SKM-1 treated with dmso at 0.1 percent for 144 hours (cell line): Measurements from ENCODE around the gene CYP2R1.
"Not testable (repeated sequence)": the region's sequence is repeated elsewhere in the genome, so short reads cannot be mapped to it uniquely, and the experiment has no call there.

Source experiments
- DNase-seq: peaks from one replicate; lab custom pipeline; 2025; ENCODE audit not compliant: unreplicated experiment; lab: John Stamatoyannopoulos, UW

Gene CYP2R1

DNA sequence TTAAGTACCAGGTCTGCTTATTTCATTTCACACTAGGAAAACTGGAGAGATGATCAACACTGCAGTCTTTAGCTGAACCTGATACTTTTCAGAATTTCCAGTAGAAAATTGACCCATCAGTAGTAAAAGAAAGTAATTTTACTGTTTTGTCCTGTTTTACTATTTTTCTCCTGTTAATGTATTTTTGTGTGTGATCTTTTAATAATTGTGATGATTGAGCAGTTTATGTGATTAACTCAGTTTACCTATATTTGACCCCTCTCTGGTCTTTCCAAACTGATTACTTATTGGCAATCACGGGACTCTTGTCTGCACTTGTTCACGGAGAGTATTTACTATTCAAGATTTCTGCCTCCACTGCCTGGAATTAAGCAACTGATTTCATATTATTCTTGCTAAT, 546 bp upstream of the CYP2R1 start:
- no peak for DNase-seq

DNA sequence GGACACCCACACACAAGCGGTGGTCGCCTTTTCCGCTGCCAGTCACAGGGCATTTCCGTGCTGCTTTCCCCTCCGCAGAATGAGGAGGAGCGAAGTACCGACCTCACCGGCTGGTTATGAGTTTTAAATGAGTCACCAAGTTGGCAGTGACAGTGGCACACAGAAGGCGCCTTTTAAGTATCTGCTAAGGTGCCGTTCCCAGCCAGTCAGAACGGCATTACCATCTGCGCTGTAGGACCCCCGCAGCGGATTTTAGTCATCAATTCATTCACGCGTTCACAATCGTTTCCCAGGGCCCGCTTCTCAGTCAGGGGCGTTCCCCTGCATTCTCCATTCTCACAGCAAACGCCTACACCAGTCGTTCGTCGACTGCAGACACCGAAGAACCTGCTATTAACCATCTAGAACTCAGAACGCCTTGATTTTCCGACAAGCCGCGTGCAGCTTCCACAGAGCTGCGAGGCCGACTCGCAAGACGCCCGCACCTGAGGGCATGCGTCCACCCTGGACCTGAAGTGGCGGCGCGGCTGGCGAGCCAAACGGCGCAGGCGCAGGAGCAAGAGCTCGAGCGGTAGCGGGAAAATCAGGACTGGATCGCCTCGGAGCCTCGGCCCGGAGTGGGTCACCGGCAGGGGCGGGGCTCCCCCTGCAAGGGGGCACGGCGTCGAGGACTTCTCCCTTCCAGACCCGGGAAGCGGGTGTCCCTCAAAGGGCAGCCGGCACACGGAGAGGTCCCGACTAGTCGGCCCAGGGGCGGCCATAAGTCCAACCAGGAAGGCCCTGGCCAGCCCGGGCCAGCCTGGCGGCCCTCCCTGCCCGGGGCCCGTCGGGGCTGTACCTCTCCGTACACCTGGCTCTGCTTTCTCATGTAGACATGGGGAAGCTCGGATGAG, 642 bp downstream of the CYP2R1 start:
- peak; percentile 88 for DNase-seq

DNA sequence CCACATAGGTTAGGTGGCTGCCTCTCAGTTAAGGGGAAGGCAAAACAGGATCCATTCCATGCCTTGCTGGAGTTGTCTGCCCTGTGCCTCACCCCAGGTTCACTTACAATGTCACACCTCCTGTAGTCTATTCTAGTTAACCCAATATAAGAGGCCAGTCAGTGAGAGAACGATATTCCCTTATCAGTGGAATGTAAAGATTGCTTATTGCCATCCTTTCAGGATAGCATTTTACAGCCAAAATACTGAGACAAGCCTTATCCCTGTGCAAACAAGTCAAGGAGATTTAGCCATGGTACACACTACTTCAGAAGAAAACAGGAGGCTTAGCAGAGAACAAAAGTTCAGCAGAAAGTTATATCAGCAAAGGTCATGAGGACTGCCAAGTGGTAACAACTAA, 5.5 kb downstream of the CYP2R1 start:
- no peak for DNase-seq

DNA sequence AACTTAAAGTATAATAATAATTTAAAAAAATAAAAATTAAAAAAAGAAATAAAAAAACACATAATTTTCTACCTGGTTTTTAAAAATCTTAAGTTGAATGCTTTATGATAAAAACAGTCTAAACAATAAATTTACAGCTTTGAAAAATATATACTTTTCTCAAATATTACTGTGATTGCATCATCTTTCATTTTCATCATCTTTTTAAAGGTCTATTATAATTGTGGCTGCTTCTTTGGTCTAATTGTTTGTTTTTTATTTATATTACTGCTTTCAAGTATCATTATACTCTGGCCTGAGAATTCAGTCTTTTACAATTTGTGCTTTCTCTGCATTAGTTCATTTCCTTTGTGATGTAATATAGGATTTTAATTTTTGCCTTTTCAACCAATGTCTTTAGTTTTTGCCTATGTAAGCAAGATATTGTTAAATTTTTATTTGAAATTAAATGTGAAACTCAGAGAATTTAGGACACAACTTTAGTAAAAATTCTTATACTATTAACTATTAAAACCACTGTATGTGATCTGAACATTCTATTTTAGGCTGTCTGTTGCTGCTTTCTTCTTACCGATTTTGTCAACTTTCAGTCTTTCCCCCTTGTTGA, 7.3 kb downstream of the CYP2R1 start:
- DNase-seq = no peak

GRCh38 chr11:14883683-14884082, 8.3 kb downstream of the CYP2R1 start:
- DNase-seq = not testable (repeated sequence)

- no peak for DNase-seq
Measured at GRCh38 chr11:14882196-14882595, 9.8 kb downstream of the CYP2R1 start.

GRCh38 chr11:14881576-14882193, 10.3 kb downstream of the CYP2R1 start:
- DNase-seq = no peak

- no peak for DNase-seq
Measured at GRCh38 chr11:14875163-14875562, 16.9 kb downstream of the CYP2R1 start.

DNA sequence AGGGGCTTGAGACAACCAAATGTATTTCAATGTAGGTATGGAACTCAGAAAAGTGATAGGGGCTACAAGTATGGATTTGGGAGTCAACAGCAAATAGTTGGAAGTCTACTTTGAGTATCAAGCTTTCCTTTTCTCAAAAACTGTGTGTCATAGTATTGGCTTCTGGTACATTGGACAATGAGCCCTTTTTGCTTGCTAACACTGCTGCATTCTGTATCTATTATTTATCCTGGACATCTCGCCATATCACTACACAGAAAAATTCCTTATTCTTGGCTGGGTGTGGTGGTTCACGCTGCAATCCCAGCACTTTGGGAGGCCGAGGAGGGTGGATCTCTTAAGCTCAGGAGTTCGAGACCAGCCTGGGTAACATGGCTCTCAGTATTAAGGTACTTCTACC, 18.4 kb downstream of the CYP2R1 start:
- no peak for DNase-seq

DNA sequence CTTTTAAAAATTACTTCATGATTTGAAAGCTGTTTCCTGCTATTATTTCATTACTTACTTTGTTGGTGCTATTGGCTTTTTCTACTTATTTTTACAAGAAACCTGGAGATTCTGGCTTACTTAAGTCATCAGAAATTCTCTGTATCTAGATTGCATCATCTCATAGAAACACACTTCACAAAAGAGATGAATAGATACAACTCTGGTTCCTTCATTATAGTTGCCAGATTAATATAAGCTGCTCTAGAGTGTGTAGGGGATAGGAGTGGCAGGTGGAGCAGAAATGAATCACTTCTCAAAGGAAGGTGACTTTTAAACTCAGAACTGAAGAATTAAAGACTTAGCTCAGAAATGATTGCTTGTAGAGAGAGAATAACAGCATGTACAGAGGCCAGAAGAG, 20.0 kb downstream of the CYP2R1 start:
- no peak for DNase-seq

GRCh38 chr11:14863775-14864174, 28.3 kb downstream of the CYP2R1 start:
- DNase-seq = not testable (repeated sequence)

- DNase-seq = no peak
Measured at GRCh38 chr11:14861680-14862079, 30.4 kb downstream of the CYP2R1 start.

DNA sequence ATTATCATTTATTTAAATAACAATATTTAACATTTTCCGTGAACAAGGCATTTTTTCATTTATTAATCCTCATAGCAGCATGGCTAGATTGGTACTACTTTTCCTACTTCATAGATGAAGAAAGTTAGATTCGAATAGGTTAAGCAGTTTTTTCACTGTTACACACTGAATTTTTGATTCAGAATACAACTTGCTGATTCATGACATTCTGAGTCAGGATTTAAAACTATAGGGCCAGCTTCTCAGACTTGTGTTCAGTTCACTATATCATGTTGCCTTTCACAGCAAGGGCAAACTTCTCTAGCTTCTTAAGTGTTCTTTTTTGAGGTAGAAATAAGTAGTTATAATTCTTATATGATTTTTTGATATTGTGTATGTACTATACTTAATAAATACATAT, 31.5 kb downstream of the CYP2R1 start:
- DNase-seq = no peak

DNA sequence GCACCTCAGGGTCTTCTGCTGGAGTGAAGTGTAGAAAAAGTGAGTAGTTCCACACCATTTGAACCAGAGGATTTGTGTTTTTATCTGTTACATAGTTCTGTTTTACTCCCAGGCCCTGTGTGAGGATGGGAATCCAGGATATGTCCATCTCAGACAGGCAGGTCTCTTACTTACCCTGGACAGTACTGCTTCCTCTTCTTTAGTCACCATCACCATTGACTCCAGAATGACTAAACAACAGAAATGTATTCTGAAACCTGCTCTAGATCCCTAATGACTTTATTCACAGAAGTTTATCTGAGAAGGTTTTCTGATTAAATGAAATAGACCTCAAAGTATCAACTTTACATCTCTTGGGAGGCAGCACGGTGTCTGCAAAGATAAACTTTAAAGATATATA, 33.6 kb downstream of the CYP2R1 start:
- no peak for DNase-seq

DNA sequence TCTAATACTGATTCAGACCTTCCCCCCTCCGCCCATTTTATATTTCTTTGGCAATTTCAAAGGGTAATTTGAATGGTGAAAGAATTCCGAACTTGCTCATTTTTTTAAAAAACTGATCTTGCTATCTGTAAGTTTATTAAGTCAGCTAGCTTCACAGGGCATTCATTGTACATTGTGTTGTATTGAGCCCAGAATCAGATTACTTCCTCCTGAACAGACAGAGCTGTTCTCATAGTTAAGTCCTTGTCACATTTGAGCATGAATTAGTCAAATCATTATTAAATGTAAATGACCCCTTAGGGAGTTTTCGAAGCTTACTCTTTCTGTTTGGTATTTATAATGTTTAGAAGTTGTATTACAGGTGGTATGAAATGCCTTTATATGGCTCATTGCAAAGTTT, 34.4 kb downstream of the CYP2R1 start:
- DNase-seq = no peak

GRCh38 chr11:14855890-14856289, 36.1 kb downstream of the CYP2R1 start:
- no peak for DNase-seq

DNA sequence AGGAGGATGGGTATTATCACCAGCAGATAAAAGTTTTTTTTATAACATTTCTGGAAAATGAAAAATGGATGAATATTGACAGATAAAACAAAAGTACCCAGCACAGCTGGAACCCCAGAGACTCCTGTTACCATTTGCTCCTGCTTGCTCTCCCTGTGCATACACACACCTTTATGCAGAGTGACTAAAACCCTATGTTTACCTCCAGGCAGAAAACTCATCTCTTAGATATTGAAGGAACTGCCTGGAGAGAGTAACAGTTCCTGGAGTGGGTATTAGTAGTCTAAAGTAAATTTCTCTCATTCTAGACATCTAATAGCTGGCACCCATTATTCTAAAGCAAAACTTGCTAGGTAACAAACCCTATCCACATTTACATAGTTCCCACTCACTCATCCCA, 38.0 kb downstream of the CYP2R1 start:
- DNase-seq = no peak

DNA sequence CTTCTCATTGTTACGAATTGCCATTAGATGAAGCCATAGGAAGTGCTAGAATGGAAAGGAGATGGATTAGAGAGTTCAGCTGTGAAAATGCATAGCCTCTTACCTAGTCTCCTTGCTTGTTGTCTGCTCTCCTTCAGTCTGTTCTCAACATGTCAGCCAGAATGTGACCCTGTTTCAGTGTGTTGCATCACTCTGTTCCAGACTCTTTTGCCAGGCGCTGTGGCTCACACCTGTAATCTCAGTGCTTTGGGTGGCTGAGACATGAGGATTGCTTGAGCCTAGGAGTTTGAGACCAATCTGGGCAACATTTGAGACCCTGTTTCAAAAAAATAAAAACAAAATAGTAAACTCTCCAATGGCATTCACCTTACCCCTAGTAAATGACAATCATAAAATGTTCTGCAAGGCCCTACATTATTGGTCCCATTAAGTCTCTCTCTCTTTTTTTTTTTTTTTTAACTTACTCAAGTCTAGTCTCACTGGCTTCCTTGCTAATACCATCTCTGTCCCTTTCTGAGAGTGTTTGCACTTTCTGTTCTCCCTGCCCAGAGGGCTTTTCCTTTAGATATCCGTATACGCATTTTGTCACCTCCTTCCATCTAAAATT, 39.4 kb downstream of the CYP2R1 start:
- DNase-seq = no peak

GRCh38 chr11:14842002-14842401, 50.0 kb downstream of the CYP2R1 start:
- no peak for DNase-seq

DNA sequence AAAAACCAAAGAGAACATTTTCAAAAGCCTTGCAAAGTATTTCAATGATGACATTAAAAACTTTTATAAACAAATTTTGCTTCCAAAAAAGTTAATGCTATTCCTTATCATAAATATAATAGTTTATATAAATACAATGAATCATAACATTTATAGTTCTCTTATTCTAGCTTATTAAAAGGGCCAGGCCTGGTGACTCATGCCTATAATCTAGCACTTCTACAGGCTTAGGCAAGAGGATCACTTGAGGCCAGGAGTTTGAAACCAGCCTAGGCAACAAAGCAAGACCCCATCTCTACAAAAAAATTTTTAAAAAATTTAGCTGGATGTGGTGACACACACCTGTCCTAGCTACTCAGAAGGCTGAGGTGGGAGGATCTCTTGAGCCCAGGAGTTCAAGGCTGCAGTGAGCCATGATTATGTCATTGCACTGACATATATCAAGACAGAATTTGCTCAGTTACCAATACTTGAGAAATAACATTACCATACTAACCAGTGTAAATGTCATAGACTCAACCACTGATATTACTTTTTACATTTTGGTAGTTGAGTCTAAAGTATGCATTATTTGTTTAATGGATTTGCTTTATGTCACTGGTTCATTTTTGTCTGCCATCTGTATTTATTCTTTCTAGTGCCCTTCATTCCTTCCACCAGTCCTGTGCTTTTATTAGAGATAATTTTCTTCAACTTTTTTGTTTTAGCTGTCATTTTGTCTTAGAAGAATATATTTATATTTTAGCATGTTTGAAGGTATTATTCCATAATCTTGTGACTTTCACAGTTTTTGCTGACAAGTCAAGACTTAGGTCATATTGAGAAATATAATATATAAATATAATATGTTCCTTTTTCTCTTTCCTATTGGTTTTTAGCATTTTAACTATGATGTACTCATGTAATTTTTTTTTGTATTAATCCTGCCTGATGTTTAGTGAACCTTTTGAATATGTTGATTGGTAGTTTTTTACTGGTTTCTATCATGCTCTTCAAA, 56.2 kb downstream of the CYP2R1 start:
- DNase-seq = no peak
